H54 (cell line): Measurements from ENCODE around the gene OPN4.

ENCODE experiments used
- DNase-seq: peaks from one replicate; pipeline ENCODE4 v3.0.0; 2011; ENCODE audit warnings: low spot score, mixed read lengths; ENCODE audit not compliant: insufficient read length
- FAIRE-seq: peaks from 3 replicates; lab custom pipeline; 2011; peaks lifted over from hg19 to GRCh38; lab: Jason Lieb, UNC
- POLR2A ChIP-seq: IDR thresholded peaks from 2 replicates; pipeline ENCODE4 v1.6.1; 2011; ENCODE audit warnings: low read depth, mild to moderate bottlenecking, low read length

Gene OPN4

DNA sequence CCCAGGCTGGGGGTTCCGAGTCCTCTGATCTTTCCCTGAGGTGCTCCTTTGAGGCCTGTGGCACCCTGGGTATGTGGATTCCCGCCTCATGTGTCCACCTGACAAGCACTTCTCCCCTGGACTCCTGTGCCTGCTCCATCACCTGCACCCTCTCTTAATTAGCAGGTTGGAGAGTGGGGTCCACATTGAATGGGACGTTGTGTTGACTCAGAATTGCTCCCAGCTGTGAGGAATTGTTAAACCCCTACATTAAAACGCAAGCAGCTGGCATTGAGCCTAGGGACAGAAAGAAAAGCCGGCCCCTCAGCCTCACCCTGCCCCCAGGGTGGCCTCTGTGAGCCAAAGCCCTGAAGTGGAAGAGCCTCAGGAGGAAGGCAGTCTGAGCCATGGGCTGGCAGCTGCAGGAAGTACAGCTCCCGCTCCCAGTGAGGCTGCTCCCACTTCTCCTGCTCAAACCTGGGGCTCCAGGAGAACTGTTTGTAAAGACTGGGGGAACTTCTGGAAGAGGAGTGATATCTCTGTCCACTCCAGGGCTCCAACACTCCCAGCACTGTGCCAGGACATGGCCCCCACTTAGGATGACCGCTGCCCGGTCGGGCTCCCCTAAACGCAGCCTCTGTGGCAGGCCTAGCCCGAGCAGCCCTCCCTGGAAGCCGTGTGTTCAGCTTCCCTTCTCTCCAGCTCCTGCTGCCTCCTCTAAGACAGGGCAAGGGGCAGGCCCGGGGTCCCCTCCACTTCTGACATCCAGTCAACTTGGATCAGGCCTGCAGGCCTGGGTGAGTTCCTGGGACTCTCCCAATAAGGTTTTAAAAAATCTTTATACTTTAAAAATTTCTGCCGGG, 1.8 kb upstream of the OPN4 start:
- no peak for DNase-seq
- no peak for TF ChIP-seq POLR2A
- FAIRE-seq = no peak

DNA sequence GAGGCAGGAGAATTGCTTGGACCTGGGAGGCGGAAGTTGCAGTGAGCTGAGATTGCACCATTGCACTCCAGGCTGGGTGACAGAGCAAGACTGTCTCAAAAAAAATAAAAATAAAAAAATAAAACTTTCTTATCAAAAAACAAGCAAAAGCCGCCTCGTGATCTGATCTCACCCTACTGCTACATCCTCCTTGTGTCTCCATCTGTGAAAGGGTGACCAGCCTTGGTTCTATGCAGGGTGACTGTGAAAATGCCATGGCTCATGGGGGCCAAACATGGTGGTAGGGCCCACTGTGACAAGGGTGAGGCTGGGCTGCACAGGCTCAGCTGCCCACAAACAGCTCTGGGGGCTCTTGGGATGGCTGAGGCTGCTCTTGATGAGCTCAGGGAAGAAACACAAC, 968 bp upstream of the OPN4 start:
- FAIRE-seq = no peak
- TF ChIP-seq POLR2A = no peak
- no peak for DNase-seq

DNA sequence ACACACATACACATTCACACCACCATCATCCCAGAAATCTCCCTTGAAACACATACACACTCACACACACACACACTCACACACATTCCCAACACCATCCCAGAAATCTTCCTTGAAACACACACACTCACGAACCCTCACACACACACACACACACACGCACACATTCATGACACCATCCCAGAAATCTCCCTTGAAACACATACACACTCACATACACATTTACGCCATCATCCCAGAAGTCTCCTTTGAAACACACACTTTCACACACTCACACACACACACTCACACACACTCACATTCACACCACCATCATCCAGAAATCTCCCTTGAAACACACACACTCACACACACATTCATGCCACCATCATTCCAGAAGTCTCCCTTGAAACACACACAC, 360 bp upstream of the OPN4 start:
- FAIRE-seq (no peak), DNase-seq (no peak)
- no peak for TF ChIP-seq POLR2A

DNA sequence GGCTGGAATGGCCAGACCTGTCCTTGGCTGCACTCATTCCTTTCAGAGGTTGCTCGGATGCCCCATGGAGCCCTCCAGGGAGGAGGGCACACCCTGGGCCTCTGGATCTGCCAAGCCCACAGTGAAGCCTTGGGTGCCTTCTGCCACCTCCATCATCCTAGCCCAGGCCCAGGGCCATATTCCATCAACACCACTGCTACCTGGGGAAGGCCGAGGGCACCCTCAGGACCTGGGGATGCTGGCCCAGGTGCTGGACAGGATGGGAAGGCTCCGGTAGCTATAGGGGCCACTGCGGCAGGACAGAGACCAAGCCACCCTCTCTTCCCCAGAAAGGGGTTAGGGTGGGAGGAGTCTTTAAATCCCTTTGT, 810 bp downstream of the OPN4 start:
- TF ChIP-seq POLR2A = no peak
- no peak for DNase-seq
- FAIRE-seq = no peak

DNA sequence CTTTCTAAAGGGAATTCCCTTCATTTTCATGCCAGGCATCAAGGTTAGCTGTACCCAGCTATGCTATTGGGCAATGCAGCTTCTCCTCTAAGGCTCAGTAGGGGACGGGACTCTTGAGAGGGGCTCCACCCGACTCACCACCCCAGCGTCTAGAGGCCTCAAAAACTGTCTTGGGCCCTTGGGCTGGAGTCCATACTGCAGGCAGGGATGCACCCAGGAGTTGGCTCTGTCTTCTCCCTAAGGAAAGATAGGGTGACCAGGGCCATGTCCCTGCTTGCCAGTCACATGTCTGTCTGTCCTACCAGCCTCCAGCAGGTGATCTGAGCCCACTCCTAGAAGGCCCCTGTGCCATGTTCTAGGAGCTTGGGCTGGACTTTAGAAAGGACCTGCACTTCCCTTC, 1.2 kb downstream of the OPN4 start:
- DNase-seq = no peak
- no peak for FAIRE-seq
- no peak for TF ChIP-seq POLR2A

DNA sequence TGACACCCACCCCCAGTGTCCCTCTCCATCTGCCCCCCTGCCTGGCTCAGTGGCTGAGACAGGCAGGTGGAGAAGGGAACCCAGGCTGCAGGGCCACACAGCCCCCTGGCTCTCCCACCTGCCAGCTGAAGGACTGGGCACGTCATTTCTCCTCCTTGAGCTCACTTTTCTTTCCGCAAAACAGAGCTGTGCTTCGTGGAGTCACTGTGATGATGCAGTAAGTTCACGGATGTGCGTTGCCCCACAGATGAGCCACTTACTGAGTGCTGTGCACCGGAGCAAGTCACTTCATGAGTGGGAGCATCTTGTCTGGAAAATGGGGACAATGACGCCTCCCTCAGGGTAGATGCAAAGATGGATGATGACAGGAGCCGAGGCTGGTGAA, 2.7 kb downstream of the OPN4 start:
- no peak for TF ChIP-seq POLR2A
- DNase-seq (no peak), FAIRE-seq (no peak)

DNA sequence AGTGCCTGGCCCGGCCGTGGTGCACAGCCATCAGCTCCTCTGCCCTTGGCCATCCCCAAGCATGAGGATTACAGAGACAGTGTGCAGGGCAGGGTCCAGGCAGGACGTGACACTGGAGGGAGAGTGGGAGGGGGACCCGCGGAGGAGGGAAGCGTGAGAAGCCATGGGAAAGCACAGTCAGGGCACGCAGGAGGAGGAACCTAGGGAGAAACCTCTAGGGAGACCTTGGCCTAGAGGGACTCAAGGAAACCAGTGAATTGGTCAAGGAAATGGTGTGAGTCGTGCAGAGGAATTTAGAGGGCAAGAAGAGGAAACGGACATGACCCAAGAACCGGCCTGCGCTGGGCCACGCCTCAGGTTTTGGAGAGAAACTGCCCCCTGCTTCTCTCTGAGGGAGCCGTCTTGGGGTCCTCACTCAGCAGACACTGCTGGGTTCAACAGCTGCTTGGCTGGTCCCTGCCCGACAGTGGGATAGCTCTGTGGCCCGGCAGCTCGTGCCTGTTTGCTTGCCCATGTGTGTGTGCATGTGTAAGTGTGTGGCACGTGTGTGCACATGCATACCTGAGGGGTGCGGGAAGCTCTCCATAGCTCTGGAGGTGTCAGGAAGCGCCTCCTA, 3.2 kb downstream of the OPN4 start:
- FAIRE-seq = no peak

DNA sequence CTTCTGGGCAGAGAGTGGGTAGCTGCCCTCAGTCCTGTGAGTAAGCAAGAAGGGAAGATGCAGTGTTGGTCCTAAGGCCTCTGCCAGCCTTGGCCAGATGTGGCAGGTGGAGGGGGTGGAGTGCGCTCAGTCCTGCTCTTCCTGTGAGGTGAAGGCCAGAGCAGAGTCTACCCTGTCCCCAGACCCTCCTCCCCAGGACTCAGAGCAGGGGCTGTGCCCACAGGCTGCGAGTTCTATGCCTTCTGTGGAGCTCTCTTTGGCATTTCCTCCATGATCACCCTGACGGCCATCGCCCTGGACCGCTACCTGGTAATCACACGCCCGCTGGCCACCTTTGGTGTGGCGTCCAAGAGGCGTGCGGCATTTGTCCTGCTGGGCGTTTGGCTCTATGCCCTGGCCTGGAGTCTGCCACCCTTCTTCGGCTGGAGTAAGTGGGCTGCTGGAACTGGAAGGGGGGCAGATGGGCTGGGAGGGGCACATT, 4.0 kb downstream of the OPN4 start:
- DNase-seq = no peak
- FAIRE-seq = no peak
- no peak for TF ChIP-seq POLR2A

More for the DNA sequence above, 3.2 kb downstream of the OPN4 start:
- DNase-seq = no peak
- TF ChIP-seq POLR2A = no peak

DNA sequence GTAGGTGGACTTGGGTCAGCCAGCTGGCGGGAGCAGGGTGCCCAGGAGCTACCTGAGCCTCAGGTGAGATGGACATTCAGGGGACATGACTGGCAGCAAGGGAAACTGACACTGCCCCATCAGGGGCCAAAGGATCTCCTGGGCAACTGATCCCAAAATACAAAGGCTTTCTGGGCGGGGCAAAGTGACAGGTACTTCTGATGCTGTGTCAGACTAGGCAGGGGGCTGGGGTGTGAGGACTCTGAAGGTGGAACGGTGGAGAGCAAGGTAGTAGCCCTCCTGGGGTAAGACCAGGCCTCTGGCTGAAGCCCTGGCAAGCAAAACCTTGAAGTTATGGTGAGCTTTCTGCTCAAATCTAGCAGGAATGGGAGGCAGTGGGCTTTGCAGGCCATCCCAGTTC, 4.4 kb downstream of the OPN4 start:
- no peak for FAIRE-seq

DNA sequence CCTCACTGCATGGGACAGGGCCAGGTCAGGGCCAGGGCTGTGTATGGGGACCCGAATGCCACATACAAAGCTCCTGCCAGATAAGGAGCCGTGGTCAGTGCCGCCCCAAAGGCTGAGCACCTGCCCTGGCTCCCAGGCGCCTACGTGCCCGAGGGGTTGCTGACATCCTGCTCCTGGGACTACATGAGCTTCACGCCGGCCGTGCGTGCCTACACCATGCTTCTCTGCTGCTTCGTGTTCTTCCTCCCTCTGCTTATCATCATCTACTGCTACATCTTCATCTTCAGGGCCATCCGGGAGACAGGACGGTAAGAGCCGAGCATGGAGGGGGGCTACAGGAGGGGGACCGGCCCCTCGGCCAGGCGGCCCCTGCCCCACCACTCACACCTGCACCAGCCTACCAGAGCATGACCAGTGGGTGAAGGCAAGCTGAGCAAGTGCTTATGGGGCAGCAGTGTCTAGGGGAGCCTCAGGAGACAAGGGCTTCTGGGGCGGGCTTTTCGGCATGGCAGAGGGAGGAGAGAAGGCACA, 4.9 kb downstream of the OPN4 start:
- no peak for TF ChIP-seq POLR2A
- DNase-seq (no peak), FAIRE-seq (no peak)

More for the DNA sequence above, 4.4 kb downstream of the OPN4 start:
- TF ChIP-seq POLR2A = no peak
- no peak for DNase-seq

DNA sequence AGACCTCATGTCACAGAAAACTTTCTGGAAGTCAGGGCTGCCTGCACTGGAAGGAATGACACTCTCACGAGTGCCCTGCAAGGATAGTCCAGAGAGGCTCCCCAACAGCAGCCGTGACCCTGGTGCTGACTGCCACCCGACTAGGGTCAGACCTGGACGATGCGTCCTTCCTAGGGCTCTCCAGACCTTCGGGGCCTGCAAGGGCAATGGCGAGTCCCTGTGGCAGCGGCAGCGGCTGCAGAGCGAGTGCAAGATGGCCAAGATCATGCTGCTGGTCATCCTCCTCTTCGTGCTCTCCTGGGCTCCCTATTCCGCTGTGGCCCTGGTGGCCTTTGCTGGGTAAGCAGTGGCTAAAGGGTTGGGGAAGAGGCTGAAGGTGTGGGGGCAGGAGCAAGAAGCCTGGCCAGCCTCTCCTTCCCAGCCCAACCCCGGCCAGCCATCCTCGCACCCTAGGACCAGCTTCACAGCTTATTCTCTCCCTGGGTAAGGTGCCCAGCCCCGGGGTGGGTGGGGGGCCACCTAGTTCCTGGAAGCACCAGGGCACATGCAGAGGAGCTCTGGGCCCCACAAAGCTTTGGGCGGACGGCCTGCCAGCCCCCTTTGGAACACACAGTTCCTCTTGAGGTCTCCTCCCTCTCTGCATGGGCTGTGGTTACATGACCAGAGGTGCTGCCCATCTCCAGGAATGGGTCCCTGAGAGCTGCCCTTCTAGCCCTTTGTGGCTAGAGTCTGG, 5.5 kb downstream of the OPN4 start:
- no peak for FAIRE-seq
- no peak for DNase-seq
- TF ChIP-seq POLR2A = no peak

DNA sequence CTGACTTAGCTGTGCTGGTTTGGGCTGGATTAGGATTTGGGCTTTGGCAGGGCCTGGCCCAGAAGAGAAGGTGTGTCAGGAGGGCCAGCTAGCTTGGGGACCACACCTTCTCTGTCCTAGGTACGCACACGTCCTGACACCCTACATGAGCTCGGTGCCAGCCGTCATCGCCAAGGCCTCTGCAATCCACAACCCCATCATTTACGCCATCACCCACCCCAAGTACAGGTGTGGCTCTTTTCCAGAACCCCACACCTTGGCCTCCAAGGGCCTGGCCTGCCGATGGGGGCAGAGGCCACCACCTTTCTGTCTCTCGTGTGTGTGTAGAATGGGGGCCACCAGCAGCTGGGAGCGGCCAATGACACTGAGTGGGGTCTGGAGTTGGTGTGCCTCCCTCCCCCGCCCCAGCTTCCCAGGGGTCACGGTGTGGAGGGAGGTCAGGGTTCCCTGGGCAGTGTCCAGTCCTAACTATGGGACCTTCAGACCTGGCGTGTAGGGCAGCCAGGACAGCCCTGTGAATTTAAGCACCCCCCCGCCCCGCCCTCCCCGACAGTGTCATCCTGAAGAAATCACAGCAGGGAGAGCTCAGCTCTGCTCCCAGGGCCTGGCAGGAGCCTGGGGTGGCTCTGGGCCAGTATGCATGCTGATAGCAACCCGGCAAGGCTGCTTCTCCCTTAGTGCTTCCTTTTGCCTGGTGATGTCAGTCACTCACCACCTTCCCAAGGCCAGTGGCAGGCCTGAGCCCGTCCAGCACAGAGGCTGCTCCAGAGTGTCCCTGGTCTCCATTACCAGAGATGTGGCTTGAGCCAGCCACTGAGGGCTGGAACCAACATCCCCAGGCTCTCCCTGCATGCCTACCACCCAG, 7.0 kb downstream of the OPN4 start:
- DNase-seq (peak; percentile 81), FAIRE-seq (no peak)

More for the DNA sequence above, 7.0 kb downstream of the OPN4 start:
- no peak for TF ChIP-seq POLR2A
